Activated CD4-positive, alpha-beta memory T cell treated with anti-CD3 and anti-CD28 coated beads, Interleukin-2, amount 10 ng/mL, durations not matched to agents 7 days and 5 days (primary cell): ENCODE results near the gene TP53. TPM values are rescaled to one million over a fixed set of nuclear protein-coding genes. Genes with fewer than 3 reads are reported as not detected.
"Not testable (repeated sequence)": the region's sequence is repeated elsewhere in the genome, so short reads cannot be mapped to it uniquely, and the experiment has no call there.

Experiments used
- CTCF ChIA-PET: fragments of 350-600 bp; sonication (Branson Sonifier 250); formaldehyde crosslinking; loops from one replicate; lab custom pipeline; 2021; ENCODE audit warnings: antibody characterized with exemption, inconsistent platforms; lab: Charles Lee
- POLR2A ChIA-PET: fragments of 350-600 bp; sonication (Branson Sonifier 250); formaldehyde crosslinking; loops from one replicate; lab custom pipeline; 2021; ENCODE audit warnings: antibody characterized with exemption; lab: Charles Lee
- DNase-seq: peaks from one replicate; pipeline ENCODE4 v3.0.0-alpha.2; 2020
- H3K27ac Mint-ChIP-seq: one replicate; pipeline ENCODE4 v1.8.0; 2021; ENCODE audit warnings: mild to moderate bottlenecking, mixed read lengths
- H3K27me3 Mint-ChIP-seq: one replicate; pipeline ENCODE4 v1.8.0; 2021; ENCODE audit warnings: mixed read lengths
- H3K36me3 Mint-ChIP-seq: one replicate; pipeline ENCODE4 v1.8.0; 2021; ENCODE audit warnings: low read depth, mixed read lengths
- H3K4me1 Mint-ChIP-seq: one replicate; pipeline ENCODE4 v1.8.0; 2021; ENCODE audit warnings: mixed read lengths
- H3K4me3 Mint-ChIP-seq: one replicate; pipeline ENCODE4 v1.8.0; 2021; ENCODE audit warnings: mild to moderate bottlenecking, mixed read lengths
- H3K9me3 Mint-ChIP-seq: one replicate; pipeline ENCODE4 v1.8.0; 2021; ENCODE audit warnings: mixed read lengths
- total RNA-seq, 2 experiments: library from RNA; stranded (reverse); gene quantifications; one replicate each; pipeline ENCODE4 v1.2.3, GENCODE V29; 2021

The TP53 gene
- total RNA-seq, 2 experiments from 2014 or later: 123 TPM

DNA sequence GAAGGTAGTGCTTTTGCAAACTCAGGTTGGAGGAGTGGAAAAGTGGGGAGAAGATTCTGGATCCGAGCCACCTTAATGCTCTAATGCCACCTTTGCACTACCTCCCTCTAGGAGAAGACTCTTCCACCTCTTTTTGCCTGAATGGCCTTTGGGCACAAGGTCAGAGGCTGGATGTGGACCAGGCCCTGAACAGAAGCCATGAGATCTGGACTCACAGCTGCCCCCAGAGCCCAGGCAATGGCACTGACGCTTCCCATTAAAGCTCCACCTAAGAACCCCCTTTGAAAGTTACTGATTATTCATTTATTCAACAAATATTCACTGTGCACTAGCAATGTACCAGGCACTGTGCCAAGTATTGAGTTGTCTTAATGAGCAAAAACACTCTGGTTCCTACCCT is 54.2 kb downstream of the TP53 start:
- no peaks in the 10 kb centered on the region for H3K9me3 Mint-ChIP-seq
- ChIA-PET POLR2A (interaction anchor here (0.5 to 6.4 kb wide), 4 partner anchors 18 to 212 kb away, joined by 3 to 57 read pairs (median 4); partner anchors contain the start of genes FXR2, TP53 and WRAP53), CTCF (interaction anchor here (0.8 to 5.0 kb wide), 12 partner anchors 8 to 98 kb away, joined by 3 to 50 read pairs (median 4); partner anchors contain the start of genes FXR2, TP53 and WRAP53)
- H3K36me3 Mint-ChIP-seq: no peaks in the 10 kb centered on the region
- H3K27ac Mint-ChIP-seq: no peak overlapping the region
- no peaks in the 10 kb centered on the region for H3K27me3 Mint-ChIP-seq
- DNase-seq: no peak
- no peak overlapping the region for H3K4me3 Mint-ChIP-seq
- peaks cover 2% of the 10 kb centered on the region for H3K4me1 Mint-ChIP-seq

DNA sequence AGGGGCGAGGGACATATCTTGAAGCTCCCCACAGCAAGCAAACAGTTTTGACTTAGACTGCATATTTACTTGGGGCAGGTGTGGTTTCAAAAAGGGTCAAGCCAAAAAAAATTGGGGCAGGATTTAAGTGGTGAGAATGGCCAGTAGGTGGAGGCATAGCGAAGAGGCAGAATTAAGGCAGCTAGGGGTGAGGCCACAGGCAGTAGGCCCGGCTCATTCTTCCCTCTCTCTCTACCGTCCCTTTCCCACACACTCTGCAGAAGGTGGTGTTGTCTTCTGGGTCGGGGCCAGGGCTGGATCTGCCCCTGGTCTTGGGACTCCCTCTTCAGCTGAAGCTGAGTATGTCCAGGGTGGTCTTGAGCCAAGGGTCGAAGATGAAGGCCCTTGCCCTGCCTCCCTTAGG is 54.8 kb downstream of the TP53 start:
- Mint-ChIP-seq H3K27me3 (no peaks in the 10 kb centered on the region), H3K9me3 (no peaks in the 10 kb centered on the region), H3K27ac (no peak overlapping the region), H3K36me3 (no peaks in the 10 kb centered on the region), H3K4me3 (no peak overlapping the region), H3K4me1 (peaks cover 5% of the 10 kb centered on the region)
- ChIA-PET POLR2A (interaction anchor here (1.3 to 6.4 kb wide), 3 partner anchors 17 to 213 kb away, joined by 3 to 57 read pairs (median 4); partner anchors contain the start of genes FXR2, TP53 and WRAP53), CTCF (interaction anchor here (0.8 to 5.0 kb wide), 13 partner anchors 9 to 99 kb away, joined by 3 to 50 read pairs (median 4); partner anchors contain the start of genes FXR2, TP53 and WRAP53)
- DNase-seq: peak; percentile 47

DNA sequence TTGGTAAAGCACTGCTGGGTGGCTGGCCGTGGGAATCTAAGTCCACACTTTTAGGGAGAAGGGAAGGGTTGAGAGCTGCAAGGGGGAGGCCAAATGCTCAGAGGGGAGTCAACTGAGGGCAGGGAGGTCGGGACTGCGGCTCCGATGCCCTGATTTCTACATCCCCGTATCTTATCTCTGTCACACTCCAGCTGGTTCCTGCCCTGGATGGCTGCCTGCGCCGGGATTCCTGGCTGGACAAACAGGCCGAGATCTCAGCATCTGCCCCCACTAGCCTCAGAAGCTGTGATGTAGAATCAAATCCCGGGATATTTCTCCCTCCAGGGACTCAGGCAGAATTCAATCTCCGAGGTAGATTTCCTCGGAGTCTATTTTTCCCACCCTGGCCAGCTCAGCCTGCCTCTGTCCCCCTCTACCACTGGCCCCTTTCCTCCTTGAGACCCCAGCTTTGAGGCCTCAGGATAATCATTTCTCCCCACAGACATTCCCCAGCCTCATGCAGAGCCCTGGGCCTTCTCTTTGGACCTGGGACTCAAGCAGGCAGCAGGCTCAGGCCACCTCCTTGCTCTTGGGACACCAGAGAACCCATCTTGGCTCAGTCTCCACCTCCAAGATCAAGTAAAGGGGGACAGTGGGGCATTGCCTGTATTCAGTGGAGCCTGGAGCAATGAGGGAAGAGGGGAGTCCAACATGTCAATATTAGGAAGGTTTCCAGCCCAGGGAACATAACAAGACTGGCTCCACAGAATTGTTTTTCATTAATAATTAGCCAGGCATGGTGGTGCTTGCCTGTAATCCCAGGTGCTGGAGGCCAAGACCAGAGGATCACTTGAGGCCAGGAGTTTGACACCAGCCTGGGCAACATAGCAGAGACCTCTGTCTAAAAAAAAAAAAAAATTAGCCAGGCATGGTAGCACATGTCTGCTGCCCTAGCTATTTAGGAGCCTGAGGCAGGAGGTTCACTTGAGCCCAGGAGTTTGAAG is 55.6 kb downstream of the TP53 start:
- Mint-ChIP-seq H3K27ac (no peak overlapping the region), H3K4me1 (peaks cover 10% of the 10 kb centered on the region), H3K4me3 (no peak overlapping the region), H3K9me3 (no peaks in the 10 kb centered on the region), H3K27me3 (no peaks in the 10 kb centered on the region), H3K36me3 (no peaks in the 10 kb centered on the region)
- DNase-seq: no peak
- ChIA-PET CTCF (interaction anchor here (0.8 to 5.0 kb wide), 11 partner anchors 10 to 99 kb away, joined by 3 to 50 read pairs (median 4); partner anchors contain the start of genes FXR2, TP53 and WRAP53), POLR2A (interaction anchor here (1.3 to 6.4 kb wide), 3 partner anchors 16 to 214 kb away, joined by 3 to 57 read pairs (median 4); partner anchors contain the start of genes FXR2, TP53 and WRAP53)

GRCh38 chr17:7629939-7630571 is 57.2 kb downstream of the TP53 start, which contains the start of gene SHBG:
Gene SHBG, plus strand, starts transcription at chr17:7630135. Its CDS starts 38 bp downstream, at chr17:7630173.
- POLR2A ChIA-PET: interaction anchor here (0.8 to 6.4 kb wide), 2 partner anchors 16 to 57 kb away, joined by 4 to 57 read pairs; partner anchors contain the start of genes FXR2, TP53 and WRAP53
- H3K27ac Mint-ChIP-seq: no peak within 1 kb of the TSS
- H3K4me1 Mint-ChIP-seq: peaks cover 16% of the 10 kb centered on the region
- H3K36me3 Mint-ChIP-seq: peaks cover 3% of the 10 kb centered on the region
- H3K27me3 Mint-ChIP-seq: no peaks in the 10 kb centered on the region
- CTCF ChIA-PET: interaction anchor here (0.7 to 1.0 kb wide), 2 partner anchors 56 to 58 kb away, joined by 3 to 4 read pairs; no protein-coding TSS in a partner anchor
- DNase-seq: no peak
- H3K9me3 Mint-ChIP-seq: no peaks in the 10 kb centered on the region
- no peak within 1 kb of the TSS for H3K4me3 Mint-ChIP-seq

DNA sequence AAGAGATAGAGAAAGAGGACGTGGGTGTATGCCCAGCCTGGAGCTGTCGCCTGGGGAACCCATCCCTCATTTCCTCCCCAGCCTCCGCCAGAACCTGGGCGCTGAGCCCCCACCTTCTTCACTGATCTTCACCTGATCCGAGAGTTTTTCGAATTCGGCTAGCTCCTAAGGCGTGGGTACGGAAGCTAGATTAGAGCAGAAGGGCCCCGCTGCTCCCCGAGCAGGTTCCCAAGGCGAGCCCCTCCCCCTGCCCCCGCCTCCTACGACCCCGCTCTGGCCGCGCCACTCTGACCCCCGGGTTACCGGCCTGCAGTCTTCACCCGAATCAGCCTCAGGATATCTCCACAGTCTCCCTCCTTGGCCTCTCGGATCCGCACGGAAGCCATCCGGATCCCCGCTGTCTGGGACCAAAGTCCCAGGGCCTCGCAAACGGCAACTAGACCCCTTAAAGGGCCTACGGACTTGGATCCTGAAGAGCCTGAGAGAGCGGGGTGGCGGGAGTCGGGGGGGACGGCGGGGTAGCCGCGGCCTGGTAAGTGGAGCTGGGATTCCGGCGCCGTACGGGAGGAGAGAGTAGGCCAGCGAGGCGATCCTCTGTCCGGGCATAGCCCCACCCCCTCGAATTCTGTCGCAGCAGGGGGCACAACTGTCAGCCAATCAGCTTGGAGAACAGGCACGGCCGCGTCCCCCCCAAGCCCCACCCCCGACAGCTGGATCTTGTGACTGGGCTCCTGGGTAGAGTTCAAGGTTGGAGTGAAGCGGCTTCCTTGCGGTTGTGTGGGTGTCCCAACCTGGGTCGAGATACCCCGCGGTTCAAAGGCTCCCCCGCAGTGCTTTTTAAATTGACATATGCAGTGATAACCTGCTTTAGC is 59.8 kb downstream of the TP53 start, which contains the start of gene SAT2:
SAT2 (minus strand) TSS at position 572 of the 872 bp plus-strand sequence; CDS start at position 386, 186 bp downstream.
- Mint-ChIP-seq H3K4me1 (peaks cover 16% of the 10 kb centered on the region), H3K27me3 (no peaks in the 10 kb centered on the region), H3K36me3 (peaks cover 3% of the 10 kb centered on the region), H3K27ac (peak within 1 kb of the TSS; percentile 47), H3K4me3 (peak within 1 kb of the TSS; percentile 92), H3K9me3 (no peaks in the 10 kb centered on the region)
- DNase-seq: peak; percentile 88
- POLR2A ChIA-PET: interaction anchor here (0.7 to 4.5 kb wide), 9 partner anchors 10 to 492 kb away, joined by 3 to 63 read pairs (median 3); partner anchors contain the start of genes ACAP1, FXR2, MPDU1 and TP53
- CTCF ChIA-PET: interaction anchor here (0.6 to 2.4 kb wide), 8 partner anchors 8 to 449 kb away, joined by 3 to 25 read pairs (median 5); partner anchors contain the start of genes FXR2, MPDU1, TP53 and WRAP53

DNA sequence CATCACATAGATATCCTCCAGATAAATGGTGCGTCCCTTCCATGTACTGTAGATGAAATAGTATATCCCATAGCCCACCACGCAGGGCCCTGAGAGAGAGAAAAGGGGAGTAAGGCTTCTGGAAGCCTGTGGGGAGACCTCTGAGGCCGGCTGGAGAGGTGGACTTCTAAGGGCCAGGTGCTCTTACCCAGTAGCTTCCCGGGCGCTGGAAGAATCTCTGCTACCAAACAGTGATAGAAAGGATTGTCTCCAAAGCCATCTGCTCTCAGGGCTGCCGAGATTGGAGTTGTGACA is 60.4 kb downstream of the TP53 start:
- Mint-ChIP-seq H3K27me3 (no peaks in the 10 kb centered on the region), H3K4me3 (peak overlapping the region; percentile 92), H3K9me3 (no peaks in the 10 kb centered on the region), H3K36me3 (peaks cover 3% of the 10 kb centered on the region), H3K27ac (no peak overlapping the region), H3K4me1 (peaks cover 14% of the 10 kb centered on the region)
- CTCF ChIA-PET: interaction anchor here (1.5 to 2.4 kb wide), 4 partner anchors 9 to 61 kb away, joined by 3 to 25 read pairs (median 10); partner anchors contain the start of genes FXR2, TP53 and WRAP53
- POLR2A ChIA-PET: interaction anchor here (1.4 to 4.5 kb wide), 4 partner anchors 12 to 216 kb away, joined by 3 to 63 read pairs (median 12); partner anchors contain the start of genes FXR2, MPDU1, TP53 and WRAP53
- no peak for DNase-seq

- Mint-ChIP-seq H3K4me3 (peak overlapping the region; percentile 92), H3K9me3 (no peaks in the 10 kb centered on the region), H3K27ac (no peak overlapping the region), H3K4me1 (peaks cover 14% of the 10 kb centered on the region), H3K36me3 (peaks cover 3% of the 10 kb centered on the region), H3K27me3 (no peaks in the 10 kb centered on the region)
- ChIA-PET POLR2A (interaction anchor here (1.8 to 4.5 kb wide), 3 partner anchors 12 to 60 kb away, joined by 10 to 63 read pairs (median 13); partner anchors contain the start of genes FXR2, MPDU1, TP53 and WRAP53), CTCF (interaction anchor here (2.4 kb wide), 1 partner anchor 11 kb away, joined by 14 read pairs; the partner anchor contains the start of gene FXR2)
- no peak for DNase-seq
Measured at GRCh38 chr17:7626307-7626706, 61.0 kb downstream of the TP53 start.

DNA sequence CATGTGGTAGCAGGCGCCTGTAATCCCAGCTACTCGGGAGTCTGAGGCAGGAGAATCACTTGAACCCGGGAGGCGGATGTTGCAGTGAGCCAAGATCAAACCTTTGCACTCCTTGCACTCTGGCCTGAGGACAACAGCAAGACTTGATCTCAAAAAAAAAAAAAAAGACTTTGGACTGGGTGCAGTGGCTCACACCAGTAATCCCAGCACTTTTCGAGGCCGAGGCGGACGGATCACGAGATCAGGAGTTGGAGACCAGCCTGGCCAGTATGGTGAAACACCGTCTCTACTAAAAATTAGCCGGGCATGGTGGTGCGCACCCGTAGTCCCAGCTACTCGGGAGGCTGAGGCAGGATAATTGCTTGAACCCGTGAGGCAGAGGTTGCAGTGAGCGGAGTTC is 61.5 kb downstream of the TP53 start:
- H3K4me1 Mint-ChIP-seq: peaks cover 14% of the 10 kb centered on the region
- POLR2A ChIA-PET: interaction anchor here (2.7 to 4.5 kb wide), 2 partner anchors 41 to 61 kb away, joined by 13 to 63 read pairs; partner anchors contain the start of genes MPDU1, TP53 and WRAP53
- H3K27me3 Mint-ChIP-seq, H3K27ac Mint-ChIP-seq, H3K9me3 Mint-ChIP-seq, H3K36me3 Mint-ChIP-seq, H3K4me3 Mint-ChIP-seq, DNase-seq: not testable (repeated sequence)
- CTCF ChIA-PET: interaction anchor here (2.4 kb wide), 1 partner anchor 11 kb away, joined by 14 read pairs; the partner anchor contains the start of gene FXR2

- DNase-seq: no peak
- peaks cover 3% of the 10 kb centered on the region for H3K36me3 Mint-ChIP-seq
- H3K4me1 Mint-ChIP-seq: peaks cover 14% of the 10 kb centered on the region
- POLR2A ChIA-PET: no interaction called here
- H3K4me3 Mint-ChIP-seq: no peak overlapping the region
- CTCF ChIA-PET: interaction anchor here (1.2 kb wide), 1 partner anchor 9 kb away, joined by 5 read pairs; the partner anchor contains the start of gene FXR2
- H3K27me3 Mint-ChIP-seq: no peaks in the 10 kb centered on the region
- H3K9me3 Mint-ChIP-seq: no peaks in the 10 kb centered on the region
- no peak overlapping the region for H3K27ac Mint-ChIP-seq
Measured at GRCh38 chr17:7623661-7624060, 63.6 kb downstream of the TP53 start.

DNA sequence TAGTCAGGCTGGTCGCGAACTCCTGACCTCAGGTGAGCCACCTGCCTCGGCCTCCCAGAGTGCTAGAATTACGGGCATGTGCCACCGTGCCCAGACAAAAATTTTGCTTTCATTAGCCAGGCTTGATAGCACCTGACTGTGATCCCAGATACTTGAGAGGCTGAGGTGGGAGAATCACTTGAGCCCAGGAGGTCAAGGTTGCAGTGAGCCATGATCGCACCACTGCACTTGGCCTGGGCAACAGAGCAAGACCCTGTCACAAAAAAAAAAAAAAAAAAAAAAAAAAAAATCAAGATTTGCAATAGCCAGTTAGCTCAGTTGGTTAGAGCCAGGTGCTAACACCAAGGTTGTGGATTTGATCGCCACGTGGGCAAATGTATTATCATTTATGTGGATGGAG is 66.5 kb downstream of the TP53 start:
- no peaks in the 10 kb centered on the region for H3K4me1 Mint-ChIP-seq
- POLR2A ChIA-PET: interaction anchor here (1.6 kb wide), 1 partner anchor 66 kb away, joined by 3 read pairs; the partner anchor contains the start of gene TP53
- no peaks in the 10 kb centered on the region for H3K9me3 Mint-ChIP-seq
- H3K27me3 Mint-ChIP-seq: no peaks in the 10 kb centered on the region
- DNase-seq: no peak
- no peaks in the 10 kb centered on the region for H3K36me3 Mint-ChIP-seq
- H3K4me3 Mint-ChIP-seq: no peak overlapping the region
- CTCF ChIA-PET: interaction anchor here (0.6 kb wide), 2 partner anchors 52 to 575 kb away, joined by 3 to 5 read pairs; no protein-coding TSS in a partner anchor
- no peak overlapping the region for H3K27ac Mint-ChIP-seq

GRCh38 chr17:7618608-7619007 is 68.7 kb downstream of the TP53 start:
- H3K27me3 Mint-ChIP-seq: no peaks in the 10 kb centered on the region
- H3K4me3 Mint-ChIP-seq: no peak overlapping the region
- H3K9me3 Mint-ChIP-seq: no peaks in the 10 kb centered on the region
- ChIA-PET POLR2A (no interaction called here), CTCF (interaction anchor here (1.1 to 1.8 kb wide), 2 partner anchors 9 to 29 kb away, joined by 4 to 5 read pairs; partner anchors contain the start of genes SAT2 and SOX15)
- H3K36me3 Mint-ChIP-seq: peaks cover 2% of the 10 kb centered on the region
- H3K27ac Mint-ChIP-seq: no peak overlapping the region
- H3K4me1 Mint-ChIP-seq: peaks cover 5% of the 10 kb centered on the region
- DNase-seq: no peak
